ENCODE data around the gene KIF26B. TPM values are rescaled to one million over a fixed set of nuclear protein-coding genes. Genes with fewer than 3 reads are reported as not detected.

KIF26B gene
- total RNA-seq, 1 experiment from 2014 or later: 1.2 TPM

DNA sequence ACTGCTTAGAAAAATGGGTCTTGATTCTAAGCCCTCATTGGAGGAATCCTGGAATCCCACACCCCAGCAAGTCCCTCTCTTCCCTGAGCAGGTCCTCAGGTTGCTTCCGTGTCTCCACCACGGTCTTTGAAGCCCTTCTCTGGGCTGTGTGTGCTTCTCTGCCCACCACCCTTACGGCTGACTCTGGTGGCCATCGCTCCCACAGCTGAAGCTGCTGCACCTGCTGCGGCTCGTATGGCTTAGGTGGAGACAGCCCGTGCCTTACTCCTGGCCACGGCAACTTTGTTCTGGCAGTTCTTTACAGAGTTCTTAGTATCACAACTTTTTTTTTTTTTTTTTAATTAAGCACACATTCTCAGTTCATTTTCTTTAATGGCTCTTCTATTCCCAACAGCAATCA, 10.9 kb upstream of the KIF26B start:
- H3K36me3 Mint-ChIP-seq: no peaks in the 10 kb centered on the region

More for the DNA sequence above, 10.9 kb upstream of the KIF26B start:
- DNase-seq (ENCODE audit: low spot score) (no peak), ATAC-seq (no peak)
- Mint-ChIP-seq H3K4me3 (no peak overlapping the region), H3K4me1 (no peaks in the 10 kb centered on the region), H3K27ac (no peak overlapping the region), H3K27me3 (ENCODE audit: low read depth) (no peaks in the 10 kb centered on the region; the same call in 1 of the 2 replicates), H3K9me3 (no peaks in the 10 kb centered on the region)
- ChIA-PET CTCF (interaction anchor here (1.0 kb wide), 1 partner anchor 12 kb away, joined by 3 read pairs; no protein-coding TSS in a partner anchor), POLR2A (interaction anchor here (0.6 kb wide), 1 partner anchor 1143 kb away, joined by 3 read pairs; no protein-coding TSS in a partner anchor)
- TF ChIP-seq, protein P1, sequence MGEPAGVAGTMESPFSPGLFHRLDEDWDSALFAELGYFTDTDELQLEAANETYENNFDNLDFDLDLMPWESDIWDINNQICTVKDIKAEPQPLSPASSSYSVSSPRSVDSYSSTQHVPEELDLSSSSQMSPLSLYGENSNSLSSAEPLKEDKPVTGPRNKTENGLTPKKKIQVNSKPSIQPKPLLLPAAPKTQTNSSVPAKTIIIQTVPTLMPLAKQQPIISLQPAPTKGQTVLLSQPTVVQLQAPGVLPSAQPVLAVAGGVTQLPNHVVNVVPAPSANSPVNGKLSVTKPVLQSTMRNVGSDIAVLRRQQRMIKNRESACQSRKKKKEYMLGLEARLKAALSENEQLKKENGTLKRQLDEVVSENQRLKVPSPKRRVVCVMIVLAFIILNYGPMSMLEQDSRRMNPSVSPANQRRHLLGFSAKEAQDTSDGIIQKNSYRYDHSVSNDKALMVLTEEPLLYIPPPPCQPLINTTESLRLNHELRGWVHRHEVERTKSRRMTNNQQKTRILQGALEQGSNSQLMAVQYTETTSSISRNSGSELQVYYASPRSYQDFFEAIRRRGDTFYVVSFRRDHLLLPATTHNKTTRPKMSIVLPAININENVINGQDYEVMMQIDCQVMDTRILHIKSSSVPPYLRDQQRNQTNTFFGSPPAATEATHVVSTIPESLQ (CRISPR knock-in tag; IDR thresholded peaks at IDR 0.05): no peak
- TF ChIP-seq, protein P2, sequence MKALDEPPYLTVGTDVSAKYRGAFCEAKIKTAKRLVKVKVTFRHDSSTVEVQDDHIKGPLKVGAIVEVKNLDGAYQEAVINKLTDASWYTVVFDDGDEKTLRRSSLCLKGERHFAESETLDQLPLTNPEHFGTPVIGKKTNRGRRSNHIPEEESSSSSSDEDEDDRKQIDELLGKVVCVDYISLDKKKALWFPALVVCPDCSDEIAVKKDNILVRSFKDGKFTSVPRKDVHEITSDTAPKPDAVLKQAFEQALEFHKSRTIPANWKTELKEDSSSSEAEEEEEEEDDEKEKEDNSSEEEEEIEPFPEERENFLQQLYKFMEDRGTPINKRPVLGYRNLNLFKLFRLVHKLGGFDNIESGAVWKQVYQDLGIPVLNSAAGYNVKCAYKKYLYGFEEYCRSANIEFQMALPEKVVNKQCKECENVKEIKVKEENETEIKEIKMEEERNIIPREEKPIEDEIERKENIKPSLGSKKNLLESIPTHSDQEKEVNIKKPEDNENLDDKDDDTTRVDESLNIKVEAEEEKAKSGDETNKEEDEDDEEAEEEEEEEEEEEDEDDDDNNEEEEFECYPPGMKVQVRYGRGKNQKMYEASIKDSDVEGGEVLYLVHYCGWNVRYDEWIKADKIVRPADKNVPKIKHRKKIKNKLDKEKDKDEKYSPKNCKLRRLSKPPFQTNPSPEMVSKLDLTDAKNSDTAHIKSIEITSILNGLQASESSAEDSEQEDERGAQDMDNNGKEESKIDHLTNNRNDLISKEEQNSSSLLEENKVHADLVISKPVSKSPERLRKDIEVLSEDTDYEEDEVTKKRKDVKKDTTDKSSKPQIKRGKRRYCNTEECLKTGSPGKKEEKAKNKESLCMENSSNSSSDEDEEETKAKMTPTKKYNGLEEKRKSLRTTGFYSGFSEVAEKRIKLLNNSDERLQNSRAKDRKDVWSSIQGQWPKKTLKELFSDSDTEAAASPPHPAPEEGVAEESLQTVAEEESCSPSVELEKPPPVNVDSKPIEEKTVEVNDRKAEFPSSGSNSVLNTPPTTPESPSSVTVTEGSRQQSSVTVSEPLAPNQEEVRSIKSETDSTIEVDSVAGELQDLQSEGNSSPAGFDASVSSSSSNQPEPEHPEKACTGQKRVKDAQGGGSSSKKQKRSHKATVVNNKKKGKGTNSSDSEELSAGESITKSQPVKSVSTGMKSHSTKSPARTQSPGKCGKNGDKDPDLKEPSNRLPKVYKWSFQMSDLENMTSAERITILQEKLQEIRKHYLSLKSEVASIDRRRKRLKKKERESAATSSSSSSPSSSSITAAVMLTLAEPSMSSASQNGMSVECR (CRISPR knock-in tag; IDR thresholded peaks at IDR 0.05; ENCODE audit: borderline replicate concordance): no peak
- TF ChIP-seq OVOL2 (CRISPR knock-in tag; IDR thresholded peaks at IDR 0.05; ENCODE audit: borderline replicate concordance) (no peak), GTF2I (CRISPR knock-in tag; conservative IDR thresholded peaks at IDR 0.05) (no peak), ZNF219 (CRISPR knock-in tag; IDR thresholded peaks at IDR 0.05; ENCODE audit: borderline replicate concordance) (no peak), CREB1 (CRISPR knock-in tag; IDR thresholded peaks at IDR 0.05) (no peak), CREM (CRISPR knock-in tag; IDR thresholded peaks at IDR 0.05) (no peak), CBFB (CRISPR knock-in tag; IDR thresholded peaks at IDR 0.05; ENCODE audit: low read depth) (no peak), NFE2L1 (CRISPR knock-in tag; IDR thresholded peaks at IDR 0.05) (no peak), SP1 (CRISPR knock-in tag; conservative IDR thresholded peaks at IDR 0.05) (no peak)
- TF ChIP-seq, protein P3, sequence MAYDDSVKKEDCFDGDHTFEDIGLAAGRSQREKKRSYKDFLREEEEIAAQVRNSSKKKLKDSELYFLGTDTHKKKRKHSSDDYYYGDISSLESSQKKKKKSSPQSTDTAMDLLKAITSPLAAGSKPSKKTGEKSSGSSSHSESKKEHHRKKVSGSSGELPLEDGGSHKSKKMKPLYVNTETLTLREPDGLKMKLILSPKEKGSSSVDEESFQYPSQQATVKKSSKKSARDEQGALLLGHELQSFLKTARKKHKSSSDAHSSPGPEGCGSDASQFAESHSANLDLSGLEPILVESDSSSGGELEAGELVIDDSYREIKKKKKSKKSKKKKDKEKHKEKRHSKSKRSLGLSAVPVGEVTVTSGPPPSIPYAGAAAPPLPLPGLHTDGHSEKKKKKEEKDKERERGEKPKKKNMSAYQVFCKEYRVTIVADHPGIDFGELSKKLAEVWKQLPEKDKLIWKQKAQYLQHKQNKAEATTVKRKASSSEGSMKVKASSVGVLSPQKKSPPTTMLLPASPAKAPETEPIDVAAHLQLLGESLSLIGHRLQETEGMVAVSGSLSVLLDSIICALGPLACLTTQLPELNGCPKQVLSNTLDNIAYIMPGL (CRISPR knock-in tag; IDR thresholded peaks at IDR 0.05): no peak
- TF ChIP-seq, protein P4, sequence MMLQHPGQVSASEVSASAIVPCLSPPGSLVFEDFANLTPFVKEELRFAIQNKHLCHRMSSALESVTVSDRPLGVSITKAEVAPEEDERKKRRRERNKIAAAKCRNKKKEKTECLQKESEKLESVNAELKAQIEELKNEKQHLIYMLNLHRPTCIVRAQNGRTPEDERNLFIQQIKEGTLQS (CRISPR knock-in tag; conservative IDR thresholded peaks at IDR 0.05): no peak
- TF ChIP-seq, protein P5, sequence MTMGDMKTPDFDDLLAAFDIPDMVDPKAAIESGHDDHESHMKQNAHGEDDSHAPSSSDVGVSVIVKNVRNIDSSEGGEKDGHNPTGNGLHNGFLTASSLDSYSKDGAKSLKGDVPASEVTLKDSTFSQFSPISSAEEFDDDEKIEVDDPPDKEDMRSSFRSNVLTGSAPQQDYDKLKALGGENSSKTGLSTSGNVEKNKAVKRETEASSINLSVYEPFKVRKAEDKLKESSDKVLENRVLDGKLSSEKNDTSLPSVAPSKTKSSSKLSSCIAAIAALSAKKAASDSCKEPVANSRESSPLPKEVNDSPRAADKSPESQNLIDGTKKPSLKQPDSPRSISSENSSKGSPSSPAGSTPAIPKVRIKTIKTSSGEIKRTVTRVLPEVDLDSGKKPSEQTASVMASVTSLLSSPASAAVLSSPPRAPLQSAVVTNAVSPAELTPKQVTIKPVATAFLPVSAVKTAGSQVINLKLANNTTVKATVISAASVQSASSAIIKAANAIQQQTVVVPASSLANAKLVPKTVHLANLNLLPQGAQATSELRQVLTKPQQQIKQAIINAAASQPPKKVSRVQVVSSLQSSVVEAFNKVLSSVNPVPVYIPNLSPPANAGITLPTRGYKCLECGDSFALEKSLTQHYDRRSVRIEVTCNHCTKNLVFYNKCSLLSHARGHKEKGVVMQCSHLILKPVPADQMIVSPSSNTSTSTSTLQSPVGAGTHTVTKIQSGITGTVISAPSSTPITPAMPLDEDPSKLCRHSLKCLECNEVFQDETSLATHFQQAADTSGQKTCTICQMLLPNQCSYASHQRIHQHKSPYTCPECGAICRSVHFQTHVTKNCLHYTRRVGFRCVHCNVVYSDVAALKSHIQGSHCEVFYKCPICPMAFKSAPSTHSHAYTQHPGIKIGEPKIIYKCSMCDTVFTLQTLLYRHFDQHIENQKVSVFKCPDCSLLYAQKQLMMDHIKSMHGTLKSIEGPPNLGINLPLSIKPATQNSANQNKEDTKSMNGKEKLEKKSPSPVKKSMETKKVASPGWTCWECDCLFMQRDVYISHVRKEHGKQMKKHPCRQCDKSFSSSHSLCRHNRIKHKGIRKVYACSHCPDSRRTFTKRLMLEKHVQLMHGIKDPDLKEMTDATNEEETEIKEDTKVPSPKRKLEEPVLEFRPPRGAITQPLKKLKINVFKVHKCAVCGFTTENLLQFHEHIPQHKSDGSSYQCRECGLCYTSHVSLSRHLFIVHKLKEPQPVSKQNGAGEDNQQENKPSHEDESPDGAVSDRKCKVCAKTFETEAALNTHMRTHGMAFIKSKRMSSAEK (CRISPR knock-in tag; IDR thresholded peaks at IDR 0.05; ENCODE audit: borderline replicate concordance): no peak
- TF ChIP-seq, protein P6, sequence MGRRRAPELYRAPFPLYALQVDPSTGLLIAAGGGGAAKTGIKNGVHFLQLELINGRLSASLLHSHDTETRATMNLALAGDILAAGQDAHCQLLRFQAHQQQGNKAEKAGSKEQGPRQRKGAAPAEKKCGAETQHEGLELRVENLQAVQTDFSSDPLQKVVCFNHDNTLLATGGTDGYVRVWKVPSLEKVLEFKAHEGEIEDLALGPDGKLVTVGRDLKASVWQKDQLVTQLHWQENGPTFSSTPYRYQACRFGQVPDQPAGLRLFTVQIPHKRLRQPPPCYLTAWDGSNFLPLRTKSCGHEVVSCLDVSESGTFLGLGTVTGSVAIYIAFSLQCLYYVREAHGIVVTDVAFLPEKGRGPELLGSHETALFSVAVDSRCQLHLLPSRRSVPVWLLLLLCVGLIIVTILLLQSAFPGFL (CRISPR knock-in tag; IDR thresholded peaks at IDR 0.05; ENCODE audit: borderline replicate concordance): no peak
